ENCODE measurements around the gene CASP5.
"Not testable (repeated sequence)": the region's sequence is repeated elsewhere in the genome, so short reads cannot be mapped to it uniquely, and the experiment has no call there.

The CASP5 gene

GRCh38 chr11:105033781-105034180, 10.8 kb upstream of the CASP5 start:
- no peak for DNase-seq

GRCh38 chr11:105033343-105033742, 10.4 kb upstream of the CASP5 start:
- DNase-seq: peak in 2 of 51 donors; percentile 5 to 13

- no peak for DNase-seq
Observed at GRCh38 chr11:105032495-105032894, 9.5 kb upstream of the CASP5 start.

- DNase-seq: no peak
Observed at GRCh38 chr11:105027678-105028077, 4.7 kb upstream of the CASP5 start.

GRCh38 chr11:105024394-105024793, 1.4 kb upstream of the CASP5 start:
- no peak for DNase-seq

DNA sequence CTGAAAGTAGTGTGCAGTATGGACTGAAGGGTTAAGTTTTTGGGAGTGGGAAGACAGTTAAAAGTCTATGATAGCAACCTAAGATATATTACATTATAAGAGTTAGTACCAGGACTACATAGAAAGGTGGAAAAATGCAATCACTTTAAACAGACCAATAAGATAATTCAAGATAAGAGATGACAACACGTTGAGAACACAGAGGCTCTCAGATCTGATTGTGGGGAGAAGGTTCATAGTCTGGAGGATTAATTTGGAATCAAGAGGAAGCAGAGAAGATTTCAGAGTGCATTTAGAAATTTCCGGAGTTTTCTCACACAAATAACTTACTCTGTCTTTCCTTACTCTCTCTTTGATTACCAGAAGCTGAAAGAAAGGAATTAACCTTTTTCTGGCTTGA, 441 bp downstream of the CASP5 start:
- no peak for DNase-seq

- no peak for DNase-seq
Observed at GRCh38 chr11:105007463-105007862, 15.5 kb downstream of the CASP5 start.

DNA sequence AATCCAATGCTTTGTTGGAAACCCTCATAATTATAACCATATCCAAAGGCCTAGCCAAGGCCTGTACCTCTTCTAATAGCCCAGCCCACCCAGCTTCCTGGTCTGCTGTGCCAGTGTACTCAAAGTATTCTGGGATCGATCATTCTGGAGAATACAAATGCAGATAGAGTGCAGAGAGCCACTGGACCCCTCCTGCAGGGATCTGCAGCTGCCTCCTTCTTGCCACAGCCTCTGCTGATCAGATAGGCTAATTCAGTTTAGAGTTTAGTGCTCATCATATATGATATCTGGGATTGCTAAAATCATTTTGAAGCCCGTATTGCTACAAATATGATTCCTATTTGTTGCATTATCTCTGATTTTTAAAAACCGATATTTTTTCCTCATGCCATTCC, 17.5 kb downstream of the CASP5 start:
- DNase-seq: no peak

DNA sequence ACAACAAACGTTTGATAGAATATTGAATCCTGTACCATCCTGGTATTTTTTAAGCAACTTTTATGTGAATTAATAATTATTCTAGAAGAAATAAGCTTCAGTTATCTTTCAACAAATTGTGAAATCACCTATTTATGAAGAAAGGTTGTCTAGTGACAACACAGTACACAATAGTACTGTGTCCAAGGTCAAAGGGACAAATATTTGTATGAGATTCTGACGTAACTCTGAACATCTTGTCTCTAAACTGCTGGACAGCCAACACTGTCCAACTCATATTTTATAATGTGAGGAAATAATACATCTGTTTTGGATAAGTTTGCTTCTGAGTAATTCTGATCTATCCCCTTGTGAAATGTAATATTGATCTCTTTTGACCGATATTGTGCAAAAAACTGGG, 18.9 kb downstream of the CASP5 start:
- no peak for DNase-seq

DNA sequence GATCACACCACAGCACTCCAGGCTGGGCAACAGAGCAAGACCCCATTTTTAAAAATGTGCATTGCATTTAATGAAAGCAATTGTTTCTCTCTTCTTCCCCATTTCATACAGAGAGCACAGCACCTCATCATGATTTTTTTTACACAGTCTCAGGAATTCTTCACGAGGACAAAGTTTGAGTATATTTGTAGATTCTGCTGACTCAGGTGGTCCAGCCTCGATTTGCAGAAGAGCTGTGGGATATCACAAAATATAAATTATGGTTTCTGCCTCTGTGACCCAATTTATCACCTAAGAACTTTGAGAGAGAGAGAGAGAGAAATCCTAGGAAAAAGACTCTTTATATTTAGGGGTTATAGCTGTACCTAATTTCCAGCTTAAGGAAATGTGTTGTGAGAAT, 19.8 kb downstream of the CASP5 start:
- no peak for DNase-seq

DNA sequence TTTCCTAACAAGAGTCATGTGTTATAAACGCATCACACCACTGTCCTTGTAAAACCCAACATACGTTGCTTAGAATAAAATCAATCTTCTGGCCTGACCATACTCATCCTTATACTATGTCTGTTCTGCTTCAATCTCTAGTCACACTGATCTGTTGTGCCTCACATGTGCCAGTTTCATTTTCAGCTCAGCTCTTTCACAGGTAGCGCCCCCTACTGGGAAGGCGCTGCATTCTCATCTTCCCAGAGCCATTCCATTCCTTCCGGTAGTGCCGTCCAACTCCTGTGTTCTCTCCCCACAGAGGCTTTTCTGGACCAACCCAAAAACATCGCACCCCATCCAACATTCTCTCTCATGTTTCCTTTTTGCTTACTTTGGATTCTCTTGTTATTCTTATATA, 22.2 kb downstream of the CASP5 start:
- peak in 6 of 51 donors; percentile 0 to 14 (median 0) for DNase-seq

GRCh38 chr11:105000167-105000566, 22.8 kb downstream of the CASP5 start:
- no peak for DNase-seq

DNA sequence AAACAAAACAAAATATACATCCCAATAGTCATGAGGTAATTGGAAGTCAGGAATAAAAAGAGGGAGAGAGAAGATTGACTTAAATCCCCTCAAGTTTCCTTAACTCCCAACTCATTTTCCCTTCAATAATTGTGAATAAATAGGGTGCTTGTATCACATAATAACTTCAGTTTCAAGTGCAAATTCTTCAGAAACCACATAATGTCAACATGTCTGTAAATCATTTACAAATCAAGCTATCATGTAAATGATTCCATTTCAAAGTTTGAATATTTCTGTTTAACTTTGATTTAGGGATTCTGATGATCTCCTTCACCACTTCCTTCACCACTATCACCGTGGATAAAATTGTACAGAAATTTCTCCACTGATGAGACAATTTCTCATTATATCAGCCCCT, 23.2 kb downstream of the CASP5 start:
- no peak for DNase-seq

DNA sequence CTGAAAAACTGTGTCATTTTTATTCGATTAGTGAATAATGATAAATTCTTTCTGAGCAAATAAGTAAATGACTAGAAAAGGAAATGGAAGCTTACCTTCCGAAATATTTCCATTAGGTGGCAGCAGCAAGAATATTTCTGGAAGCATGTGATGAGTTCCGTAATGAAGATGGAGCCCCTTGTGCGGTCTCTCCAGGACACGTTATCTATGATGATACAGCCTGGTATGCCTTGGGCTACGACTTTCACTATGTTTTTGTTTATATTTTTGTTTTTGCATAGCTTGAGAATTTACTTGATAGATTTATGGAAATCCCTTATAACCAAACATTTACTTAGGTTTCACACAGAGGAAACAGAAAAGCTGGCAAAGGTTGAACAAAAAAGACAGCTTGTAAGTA, 25.7 kb downstream of the CASP5 start:
- DNase-seq: no peak

DNA sequence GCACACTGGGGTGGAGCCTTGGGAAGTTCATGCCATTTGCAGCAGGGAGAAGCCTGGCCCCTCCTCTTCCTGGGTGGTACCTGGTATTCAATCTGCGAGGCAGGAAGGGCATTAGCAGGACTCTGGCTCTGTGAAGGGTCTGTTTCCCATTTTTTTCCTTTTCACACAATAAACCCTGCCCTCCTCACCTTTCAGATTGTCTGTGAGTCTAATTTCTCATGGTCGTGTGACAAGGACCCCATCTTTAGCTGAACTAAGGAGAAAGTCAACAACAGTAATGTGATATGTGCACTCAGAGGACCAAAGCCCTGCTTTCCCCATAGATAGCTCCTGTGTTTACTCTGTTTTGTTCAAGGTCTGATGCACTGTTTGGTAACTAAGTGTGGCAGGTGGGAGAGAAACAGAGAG, 28.0 kb downstream of the CASP5 start:
- DNase-seq: no peak

GRCh38 chr11:104992781-104993180, 30.2 kb downstream of the CASP5 start:
- no peak for DNase-seq

DNA sequence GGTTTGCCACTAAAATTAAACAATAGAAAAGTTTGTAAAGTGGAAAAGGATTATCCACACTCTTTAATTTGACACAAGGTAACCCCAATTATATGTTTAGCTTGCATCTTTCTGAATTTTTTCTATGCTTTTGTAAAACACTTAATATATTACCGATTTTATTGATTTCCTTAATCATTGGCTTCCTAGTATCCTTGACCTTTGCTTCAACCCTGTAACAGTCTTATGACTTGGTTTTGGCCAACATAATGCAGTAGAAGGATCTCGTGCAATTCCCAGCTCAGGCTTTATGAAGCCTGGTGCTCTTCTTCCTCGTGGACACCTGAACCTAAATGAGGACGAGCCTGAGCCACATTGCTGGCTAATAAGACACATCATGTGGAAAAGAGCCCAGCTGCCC, 31.0 kb downstream of the CASP5 start:
- no peak for DNase-seq

GRCh38 chr11:104984808-104985207, 38.2 kb downstream of the CASP5 start:
- DNase-seq: no peak

GRCh38 chr11:104979839-104980238, 43.1 kb downstream of the CASP5 start:
- no peak for DNase-seq

DNA sequence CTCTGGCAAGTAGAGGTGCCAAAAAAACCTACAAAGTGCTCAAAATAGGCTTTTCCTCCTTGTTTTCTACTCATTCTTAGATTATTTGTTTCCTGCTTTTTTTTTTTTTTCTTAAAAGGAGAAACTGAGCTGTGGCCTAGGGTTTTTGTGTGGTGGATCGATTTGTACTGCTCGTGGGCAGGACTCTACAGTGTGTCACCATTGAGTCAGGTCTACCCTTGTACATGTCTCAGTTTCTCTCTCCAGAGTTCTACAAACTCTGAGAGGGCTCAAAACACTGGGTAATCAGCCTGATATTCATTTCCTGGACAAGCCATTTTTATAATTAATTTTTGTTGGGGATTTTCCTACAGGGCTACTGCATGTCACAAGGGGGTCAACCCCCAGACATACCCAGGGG, 49.4 kb downstream of the CASP5 start:
- no peak for DNase-seq

- DNase-seq: not testable (repeated sequence)
Observed at GRCh38 chr11:104972924-104973323, 50.0 kb downstream of the CASP5 start.

DNA sequence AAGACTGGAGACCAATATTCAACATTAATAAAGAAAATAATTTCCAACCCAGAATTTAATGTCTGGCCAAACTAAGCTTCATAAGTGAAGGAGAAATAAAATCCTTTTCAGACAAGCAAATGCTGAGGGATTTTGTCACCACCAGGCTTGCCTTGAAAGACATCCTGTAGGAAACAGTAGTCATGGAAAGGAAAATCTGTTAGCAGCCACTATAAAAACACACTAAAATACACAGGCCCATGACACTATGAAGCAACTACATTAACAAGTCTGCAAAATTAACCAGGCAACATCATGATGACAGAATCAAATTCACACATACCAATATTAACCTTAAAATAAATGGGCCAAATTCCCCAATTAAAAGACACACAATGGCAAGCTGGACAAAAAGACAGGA, 52.2 kb downstream of the CASP5 start:
- no peak for DNase-seq

DNA sequence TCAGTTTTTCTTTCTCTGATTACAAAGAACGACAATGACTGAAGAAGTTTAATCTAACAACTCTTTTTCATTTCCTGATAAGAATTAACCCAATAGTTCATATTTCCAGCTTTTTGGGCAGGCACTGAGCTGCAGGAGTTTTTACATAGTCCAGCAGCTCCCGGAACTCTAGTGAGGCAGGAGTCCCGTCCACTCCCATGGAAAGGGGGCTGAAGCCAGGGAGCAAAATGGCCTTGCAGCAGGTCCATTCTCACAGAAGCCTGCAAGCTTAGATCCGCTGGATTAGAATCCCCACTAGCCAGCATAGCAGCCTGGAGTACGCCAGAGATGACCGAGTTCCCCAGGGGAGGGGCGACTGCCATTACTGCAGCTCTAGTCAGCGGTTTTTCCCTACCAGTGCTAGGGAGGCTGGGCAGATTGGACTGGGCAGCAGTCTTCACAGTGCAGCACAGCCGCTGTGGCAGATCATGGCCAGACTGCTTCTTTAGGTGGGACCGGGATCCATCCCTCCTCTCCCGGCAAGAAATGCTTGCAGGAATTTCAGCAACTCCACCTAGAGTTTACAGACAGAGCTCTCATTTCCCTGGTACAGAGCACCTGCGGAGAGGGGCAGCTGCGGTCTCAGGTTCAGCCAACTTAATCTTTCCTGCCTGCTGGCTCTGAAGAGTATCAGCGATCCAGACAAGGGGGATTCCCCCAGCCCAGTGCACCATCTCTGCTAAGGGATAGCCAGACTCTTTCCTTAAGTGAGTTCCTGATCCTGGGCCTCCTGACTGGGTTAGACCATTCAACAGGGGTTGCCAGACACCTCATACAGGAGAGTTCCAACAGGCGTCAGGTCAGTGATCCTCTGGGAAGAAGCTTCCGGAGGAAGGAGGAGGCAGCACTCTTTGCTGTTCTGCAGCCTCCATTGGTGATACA, 53.9 kb downstream of the CASP5 start:
- DNase-seq: peak in 1 of 51 donors; percentile 2
